Renal cortex interstitium (tissue), 11 donors: ENCODE data around the gene WDR13. TPM values are rescaled to one million over a fixed set of nuclear protein-coding genes. Genes with fewer than 3 reads are reported as not detected.
"Not testable (repeated sequence)": the region's sequence is repeated elsewhere in the genome, so short reads cannot be mapped to it uniquely, and the experiment has no call there.

Source experiments
- DNase-seq, 11 donors: peaks; one replicate each; pipeline ENCODE4 v3.0.0-alpha.2; 2013; ENCODE audit warnings: low read depth in 9 of 11, low spot score in 4 of 11; ENCODE audit errors: extremely low read depth in 1 of 11
- polyA plus RNA-seq, 3 donors: library from polyadenylated mRNA; unstranded; fragments of 120-200 nt; gene quantifications; one replicate each; pipeline ENCODE4 v1.2.1, GENCODE V29; 2013; ENCODE audit not compliant: insufficient read length in 3 of 3

Gene WDR13
- polyA plus RNA-seq, 3 donors = 118 to 157 (median 145) TPM

DNA sequence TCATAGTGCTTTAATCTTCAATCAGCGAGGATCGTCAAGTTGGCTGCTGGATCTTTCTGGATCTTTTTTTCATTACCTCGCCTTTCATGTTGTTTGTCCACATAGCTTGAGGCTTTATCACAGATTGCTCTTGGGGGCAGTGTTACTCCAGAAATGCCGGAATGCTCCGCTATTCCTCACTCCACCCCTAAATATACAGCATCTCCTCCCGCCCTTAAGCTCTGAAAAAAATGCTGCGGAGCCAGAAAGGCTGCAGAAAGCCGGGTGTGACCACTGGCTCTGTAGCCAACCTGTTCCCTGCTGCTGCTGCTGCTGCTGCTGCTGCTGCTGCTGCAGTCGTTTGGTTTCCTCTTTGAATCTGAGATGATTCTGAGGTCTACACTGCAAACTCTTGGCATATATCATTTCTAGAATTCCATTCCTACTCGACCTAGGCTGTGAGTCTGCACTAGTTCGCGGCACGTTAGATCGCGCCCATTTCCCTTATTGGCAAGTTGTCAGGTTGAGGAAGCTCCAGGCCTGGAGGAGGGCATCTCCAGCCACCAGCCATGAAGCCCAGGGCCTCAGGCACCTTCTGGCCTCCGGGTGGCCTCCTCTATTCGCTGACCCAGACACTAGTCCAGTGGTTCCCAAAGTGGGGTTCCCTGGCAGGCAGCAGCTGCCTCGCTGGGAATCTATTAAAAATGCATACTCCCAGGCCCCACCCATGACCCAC lies 34.2 kb downstream of the WDR13 start:
- DNase-seq = peak; percentile 76 to 88 (median 82)

DNA sequence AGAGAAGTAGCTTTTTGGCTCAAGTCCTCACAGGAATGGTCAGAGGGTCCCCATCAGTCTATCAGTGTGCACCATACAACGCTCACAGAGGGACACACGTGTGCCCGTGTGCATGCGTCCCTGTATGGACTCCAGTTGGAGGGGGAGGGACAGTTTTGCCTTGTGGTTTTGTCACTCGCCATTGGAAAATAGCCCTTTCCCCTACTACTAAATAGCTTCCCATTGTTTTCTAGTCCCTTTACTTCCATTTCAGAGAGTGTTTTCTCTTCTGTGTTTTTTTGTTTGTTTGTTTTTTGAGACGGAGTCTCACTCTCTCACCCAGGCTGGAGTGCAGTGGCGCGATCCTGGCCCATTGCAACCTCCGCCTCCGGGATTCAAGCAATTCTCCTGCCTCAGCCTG lies 34.9 kb downstream of the WDR13 start:
- no peak for DNase-seq

DNA sequence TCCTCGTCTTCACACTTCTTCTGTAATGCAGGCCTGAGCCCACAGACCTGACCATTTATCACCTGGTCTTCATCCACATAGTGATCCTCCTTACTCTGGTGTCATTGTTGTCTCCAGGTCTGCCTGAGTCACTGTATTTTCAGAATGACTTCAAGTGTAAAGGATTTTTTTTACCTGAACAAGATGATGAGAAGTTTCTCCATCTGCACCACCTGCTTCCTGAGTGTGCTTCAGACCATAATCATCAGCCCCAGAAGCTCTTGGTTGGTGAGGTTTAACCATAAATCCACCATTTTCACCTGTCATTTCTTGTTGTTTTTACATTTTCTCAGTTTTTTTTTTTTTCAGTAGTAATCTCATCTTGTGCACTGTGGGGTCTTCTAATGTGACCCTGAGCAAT lies 39.0 kb downstream of the WDR13 start:
- DNase-seq = no peak

DNA sequence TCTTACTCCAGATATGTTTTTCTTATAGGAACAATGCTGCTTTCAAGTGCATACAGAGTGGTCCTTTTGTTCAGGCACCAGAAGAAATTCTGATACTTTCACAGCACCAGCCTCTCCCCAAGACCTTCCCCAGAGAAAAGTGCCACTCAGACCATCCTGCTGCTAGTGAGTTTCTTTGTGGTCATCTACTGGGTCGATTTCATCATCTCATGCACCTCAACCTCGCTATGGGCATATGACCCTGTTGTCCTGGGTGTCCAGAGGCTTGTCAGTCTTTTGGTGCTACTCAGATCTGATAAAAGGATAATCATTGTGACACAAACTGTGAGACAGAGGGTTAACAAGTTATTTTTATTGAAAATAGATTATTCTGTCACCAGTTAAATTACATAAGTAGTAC lies 39.5 kb downstream of the WDR13 start:
- DNase-seq = no peak

DNA sequence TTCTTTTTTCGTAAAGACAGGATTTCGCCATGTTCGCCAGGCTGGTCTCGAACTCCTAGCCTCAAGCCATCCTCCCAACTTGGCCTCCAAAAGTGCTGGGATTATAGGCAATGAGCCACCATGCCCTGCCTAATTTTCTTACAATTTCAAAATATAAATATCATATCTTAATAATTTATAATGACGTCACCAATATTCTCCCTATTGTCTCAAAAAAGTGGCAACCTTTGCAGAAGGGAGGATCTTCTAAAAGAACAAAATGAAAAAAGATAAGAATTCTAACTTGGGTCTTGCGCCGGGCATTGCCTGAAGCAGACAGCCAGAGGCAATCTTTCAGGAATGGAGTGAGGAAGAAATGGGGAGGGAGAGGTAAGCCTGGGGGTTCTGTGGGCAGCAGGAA lies 48.4 kb downstream of the WDR13 start:
- no peak for DNase-seq

DNA sequence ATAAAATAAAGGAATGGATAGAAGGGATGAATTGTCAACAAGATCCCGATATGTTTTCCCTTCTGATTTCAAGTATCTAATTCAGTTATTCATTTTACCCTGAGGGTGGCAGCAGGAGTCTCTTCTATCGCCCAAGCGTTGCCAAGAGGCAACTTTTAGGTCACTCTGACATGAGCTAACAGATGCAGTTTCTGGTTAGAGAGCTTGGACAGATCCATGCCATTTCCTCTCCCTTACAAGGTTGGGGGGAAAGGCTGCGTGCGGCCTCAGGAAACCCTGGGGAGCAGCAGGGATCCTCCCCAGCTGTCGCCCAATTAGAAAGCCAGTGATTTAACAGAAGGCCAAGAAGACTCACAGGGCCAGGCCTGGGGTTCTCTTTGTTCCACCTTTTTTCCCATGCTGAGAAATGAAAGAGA lies 51.1 kb downstream of the WDR13 start:
- peak in 8 of 11 donors; percentile 5 to 32 (median 22) for DNase-seq

DNA sequence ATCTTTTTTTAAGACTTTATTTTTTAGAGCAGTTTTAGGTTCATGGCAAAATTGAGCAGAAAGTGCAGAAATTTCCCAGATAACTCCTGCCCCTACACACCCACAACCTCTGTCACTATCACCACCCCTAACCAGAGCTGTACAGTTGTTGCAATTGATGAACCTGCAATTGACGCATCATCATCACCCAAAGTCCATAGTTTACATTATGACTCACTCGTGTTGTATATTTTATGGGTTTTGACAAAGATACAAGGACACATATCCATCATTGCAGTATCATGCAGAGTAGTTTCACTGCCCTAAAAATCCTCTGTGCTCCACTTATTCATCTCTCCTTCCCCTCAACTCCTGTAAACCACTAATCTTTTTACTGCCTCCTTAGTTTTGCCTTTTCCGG lies 51.8 kb downstream of the WDR13 start:
- no peak for DNase-seq

DNA sequence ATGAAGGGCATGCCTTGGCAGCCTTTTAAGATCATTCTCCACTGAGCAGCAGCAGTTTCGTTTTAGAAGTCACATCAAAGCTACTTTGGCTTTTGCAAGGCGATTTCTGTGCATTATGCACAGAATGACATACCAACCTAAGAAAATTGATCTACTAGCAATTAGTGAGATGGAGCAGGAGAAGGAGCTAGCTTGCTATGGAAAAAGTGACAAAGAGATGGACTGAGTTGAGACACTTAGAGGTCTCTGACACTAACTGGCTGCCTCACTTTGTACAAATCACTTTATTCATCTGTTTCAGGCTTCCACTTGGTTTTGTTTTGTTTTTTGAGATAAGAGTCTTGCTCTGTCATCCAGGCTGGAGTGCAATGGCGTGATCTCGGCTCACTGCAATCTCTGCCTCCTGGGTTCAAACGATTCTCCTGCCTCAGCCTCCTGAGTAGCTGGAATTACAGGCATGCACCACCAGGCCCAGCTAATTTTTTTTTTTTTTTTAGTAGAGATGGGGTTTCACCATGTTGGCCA lies 54.8 kb downstream of the WDR13 start:
- DNase-seq = not testable (repeated sequence)

DNA sequence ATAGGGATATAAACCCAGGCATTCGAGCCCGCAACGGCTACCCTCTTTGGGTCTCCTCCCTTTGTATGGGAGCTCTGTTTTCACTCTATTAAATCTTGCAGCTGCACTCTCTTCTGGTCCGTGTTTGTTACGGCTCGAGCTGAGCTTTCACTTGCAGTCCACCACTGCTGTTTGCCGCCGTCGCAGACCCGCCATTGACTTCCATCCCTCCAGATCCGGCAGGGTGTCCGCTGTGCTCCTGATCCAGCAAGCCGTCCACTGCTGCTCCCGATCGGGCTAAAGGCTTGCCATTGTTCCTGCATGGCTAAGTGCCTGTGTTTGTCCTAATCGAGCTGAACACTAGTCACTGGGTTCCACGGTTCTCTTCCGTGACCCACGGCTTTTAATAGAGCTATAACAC lies 57.5 kb downstream of the WDR13 start:
- not testable (repeated sequence) for DNase-seq

Other genes starting within 250 kb of the WDR13 start
- not detected for gene SSX3, start 240.8 kb upstream of the WDR13 start, polyA plus RNA-seq
- gene SSX4, start 214.0 kb upstream of the WDR13 start, polyA plus RNA-seq = not detected
- not detected for gene SSX4B, start 185.5 kb upstream of the WDR13 start, polyA plus RNA-seq
- gene SLC38A5, start 127.2 kb upstream of the WDR13 start, polyA plus RNA-seq = 1 to 10 TPM; 3.6 to 6.6 (median 5.8) TPM
- 10 to 100 TPM; 38.9 to 40.9 (median 40.1) TPM for gene FTSJ1, start 121.3 kb upstream of the WDR13 start, polyA plus RNA-seq
- 1 to 10 TPM; 6.3 to 8.4 (median 6.8) TPM for gene PORCN, start 88.5 kb upstream of the WDR13 start, polyA plus RNA-seq
- gene EBP, start 75.7 kb upstream of the WDR13 start, polyA plus RNA-seq = 10 to 100 TPM; 71.6 to 76.1 (median 75.9) TPM
- gene TBC1D25, start 57.8 kb upstream of the WDR13 start, polyA plus RNA-seq = 10 to 100 TPM in 1 of 3 donors, 1 to 10 TPM in 2; 7.6 to 12.8 (median 9.5) TPM
- 100 to 1,000 TPM; 288 to 387 (median 312) TPM for gene RBM3, start 23.0 kb upstream of the WDR13 start, polyA plus RNA-seq
- gene WAS, start 86.3 kb downstream of the WDR13 start, polyA plus RNA-seq = 1 to 10 TPM; 3.0 to 5.5 (median 3.9) TPM
- gene SUV39H1, start 99.2 kb downstream of the WDR13 start, polyA plus RNA-seq = 1 to 10 TPM; 5.5 to 7.6 (median 6.0) TPM
- gene GLOD5, start 164.3 kb downstream of the WDR13 start, polyA plus RNA-seq = 1 to 10 TPM; 1.3 to 1.6 (median 1.4) TPM
- under 1 TPM; 0.45 to 0.76 (median 0.66) TPM for gene GATA1, start 189.1 kb downstream of the WDR13 start, polyA plus RNA-seq
- 100 to 1,000 TPM; 162 to 223 (median 184) TPM for gene HDAC6, start 204.6 kb downstream of the WDR13 start, polyA plus RNA-seq
- gene ERAS, start 229.0 kb downstream of the WDR13 start, polyA plus RNA-seq = under 1 TPM; 0.16 to 0.18 (median 0.16) TPM
- 10 to 100 TPM in 2 of 3 donors, 1 to 10 TPM in 1; 3.9 to 28.1 (median 13.6) TPM for gene PCSK1N, start 238.1 kb downstream of the WDR13 start, polyA plus RNA-seq